Activated CD8-positive, alpha-beta T cell treated with anti-CD3 and anti-CD28 coated beads, Interleukin-2, amount 10 ng/mL, durations not matched to agents 7 days and 5 days (primary cell): Measurements from ENCODE around the gene SAMD11. TPM values are rescaled to one million over a fixed set of nuclear protein-coding genes. Genes with fewer than 3 reads are reported as not detected.

ENCODE experiments used
- ATAC-seq: fragments of 150-1000 bp; cut with Tn5 transposase; one replicate; pipeline ENCODE4 v1.10.0; 2021; ENCODE audit warnings: moderate library complexity
- CTCF ChIA-PET: fragments of 350-600 bp; sonication (Branson Sonifier 250); formaldehyde crosslinking; loops from one replicate; lab custom pipeline; 2021; ENCODE audit warnings: antibody characterized with exemption; lab: Charles Lee
- POLR2A ChIA-PET: fragments of 350-600 bp; sonication (Branson Sonifier 250); formaldehyde crosslinking; loops from one replicate; lab custom pipeline; 2021; ENCODE audit warnings: antibody characterized with exemption; lab: Charles Lee
- DNase-seq: peaks from one replicate; pipeline ENCODE4 v3.0.0-alpha.2; 2020
- H3K27ac Mint-ChIP-seq: one replicate; pipeline ENCODE4 v1.8.0; 2021; ENCODE audit warnings: mild to moderate bottlenecking, mixed read lengths
- H3K27me3 Mint-ChIP-seq: one replicate; pipeline ENCODE4 v1.8.0; 2021; ENCODE audit warnings: low read depth, mixed read lengths
- H3K36me3 Mint-ChIP-seq: one replicate; pipeline ENCODE4 v1.8.0; 2021; ENCODE audit warnings: low read depth, mixed read lengths
- H3K4me1 Mint-ChIP-seq: one replicate; pipeline ENCODE4 v1.8.0; 2021; ENCODE audit warnings: low read depth, mixed read lengths
- H3K4me3 Mint-ChIP-seq: one replicate; pipeline ENCODE4 v1.8.0; 2021; ENCODE audit warnings: mild to moderate bottlenecking, mixed read lengths
- H3K9me3 Mint-ChIP-seq: one replicate; pipeline ENCODE4 v1.8.0; 2022; ENCODE audit warnings: mixed read lengths; ENCODE audit not compliant: insufficient read depth
- total RNA-seq, 2 experiments: library from RNA; stranded (reverse); gene quantifications; one replicate each; pipeline ENCODE4 v1.2.3, GENCODE V29; 2021

The SAMD11 gene
- total RNA-seq, 2 experiments from 2014 or later, result not detected

GRCh38 chr1:920010-920409 is 3.7 kb upstream of the SAMD11 start:
- POLR2A ChIA-PET, result no interaction called here
- DNase-seq, result no peak
- H3K36me3 Mint-ChIP-seq, result no peaks in the 10 kb centered on the region
- H3K27me3 Mint-ChIP-seq, result peaks cover 34% of the 10 kb centered on the region
- no peak for ATAC-seq
- no peak overlapping the region for H3K4me3 Mint-ChIP-seq
- CTCF ChIA-PET, result interaction anchor here (1.1 to 1.3 kb wide), 2 partner anchors 9 to 15 kb away, joined by 3 to 5 read pairs; no protein-coding TSS in a partner anchor
- peaks cover 12% of the 10 kb centered on the region for H3K4me1 Mint-ChIP-seq
- no peaks in the 10 kb centered on the region for H3K9me3 Mint-ChIP-seq
- H3K27ac Mint-ChIP-seq, result no peak overlapping the region

GRCh38 chr1:920521-920920 is 3.2 kb upstream of the SAMD11 start:
- peaks cover 12% of the 10 kb centered on the region for H3K4me1 Mint-ChIP-seq
- CTCF ChIA-PET, result interaction anchor here (1.1 to 1.3 kb wide), 2 partner anchors 10 to 15 kb away, joined by 3 to 5 read pairs; no protein-coding TSS in a partner anchor

GRCh38 chr1:921011-921837 is 2.5 kb upstream of the SAMD11 start:
- ChIA-PET POLR2A (no interaction called here), CTCF (interaction anchor here (1.1 kb wide), 1 partner anchor 16 kb away, joined by 5 read pairs; no protein-coding TSS in a partner anchor)
- no peaks in the 10 kb centered on the region for H3K9me3 Mint-ChIP-seq
- H3K27me3 Mint-ChIP-seq, result peaks cover 42% of the 10 kb centered on the region
- ATAC-seq (peak; percentile 37), DNase-seq (no peak)
- no peak overlapping the region for H3K4me3 Mint-ChIP-seq
- H3K27ac Mint-ChIP-seq, result no peak overlapping the region
- H3K4me1 Mint-ChIP-seq, result peaks cover 18% of the 10 kb centered on the region
- H3K36me3 Mint-ChIP-seq, result no peaks in the 10 kb centered on the region

More at GRCh38 chr1:920521-920920, 3.2 kb upstream of the SAMD11 start:
- Mint-ChIP-seq H3K36me3 (no peaks in the 10 kb centered on the region), H3K27me3 (peaks cover 36% of the 10 kb centered on the region), H3K27ac (no peak overlapping the region), H3K9me3 (no peaks in the 10 kb centered on the region), H3K4me3 (no peak overlapping the region)
- POLR2A ChIA-PET, result no interaction called here
- ATAC-seq, result no peak
- DNase-seq, result no peak

GRCh38 chr1:923991-924655 is 400 bp downstream of the SAMD11 start:
- Mint-ChIP-seq H3K9me3 (no peaks in the 10 kb centered on the region), H3K27ac (no peak overlapping the region), H3K36me3 (no peaks in the 10 kb centered on the region), H3K4me3 (no peak overlapping the region), H3K4me1 (peaks cover 19% of the 10 kb centered on the region), H3K27me3 (peaks cover 51% of the 10 kb centered on the region)
- ATAC-seq (no peak), DNase-seq (no peak)
- ChIA-PET POLR2A (no interaction called here), CTCF (no interaction called here)

GRCh38 chr1:924656-925560 is 1.2 kb downstream of the SAMD11 start:
- Mint-ChIP-seq H3K27me3 (peaks cover 52% of the 10 kb centered on the region), H3K4me1 (peaks cover 19% of the 10 kb centered on the region)

GRCh38 chr1:925561-926421 is 2.1 kb downstream of the SAMD11 start:
- H3K36me3 Mint-ChIP-seq, result no peaks in the 10 kb centered on the region
- H3K27ac Mint-ChIP-seq, result no peak overlapping the region
- peaks cover 43% of the 10 kb centered on the region for H3K27me3 Mint-ChIP-seq
- ATAC-seq (no peak), DNase-seq (no peak)
- no peak overlapping the region for H3K4me3 Mint-ChIP-seq
- POLR2A ChIA-PET, result no interaction called here
- peaks cover 19% of the 10 kb centered on the region for H3K4me1 Mint-ChIP-seq
- no peaks in the 10 kb centered on the region for H3K9me3 Mint-ChIP-seq
- CTCF ChIA-PET, result no interaction called here

More at GRCh38 chr1:924656-925560, 1.2 kb downstream of the SAMD11 start:
- CTCF ChIA-PET, result no interaction called here
- POLR2A ChIA-PET, result no interaction called here
- H3K9me3 Mint-ChIP-seq, result no peaks in the 10 kb centered on the region
- ATAC-seq, result no peak
- H3K4me3 Mint-ChIP-seq, result no peak overlapping the region
- no peak overlapping the region for H3K27ac Mint-ChIP-seq
- no peaks in the 10 kb centered on the region for H3K36me3 Mint-ChIP-seq
- no peak for DNase-seq

GRCh38 chr1:927234-927633 is 3.5 kb downstream of the SAMD11 start:
- ATAC-seq, result no peak
- POLR2A ChIA-PET, result no interaction called here
- peaks cover 36% of the 10 kb centered on the region for H3K27me3 Mint-ChIP-seq

GRCh38 chr1:927748-928147 is 4.0 kb downstream of the SAMD11 start:
- ChIA-PET CTCF (no interaction called here), POLR2A (no interaction called here)
- H3K27ac Mint-ChIP-seq, result no peak overlapping the region
- H3K4me1 Mint-ChIP-seq, result peaks cover 17% of the 10 kb centered on the region
- peaks cover 32% of the 10 kb centered on the region for H3K27me3 Mint-ChIP-seq
- DNase-seq (no peak), ATAC-seq (no peak)
- no peak overlapping the region for H3K4me3 Mint-ChIP-seq
- H3K9me3 Mint-ChIP-seq, result no peaks in the 10 kb centered on the region
- no peaks in the 10 kb centered on the region for H3K36me3 Mint-ChIP-seq

More at GRCh38 chr1:927234-927633, 3.5 kb downstream of the SAMD11 start:
- no peak overlapping the region for H3K27ac Mint-ChIP-seq
- H3K4me1 Mint-ChIP-seq, result peaks cover 19% of the 10 kb centered on the region
- no peak overlapping the region for H3K4me3 Mint-ChIP-seq
- H3K9me3 Mint-ChIP-seq, result no peaks in the 10 kb centered on the region
- CTCF ChIA-PET, result no interaction called here
- DNase-seq, result no peak
- no peaks in the 10 kb centered on the region for H3K36me3 Mint-ChIP-seq

GRCh38 chr1:928825-929661 is 5.3 kb downstream of the SAMD11 start:
- H3K9me3 Mint-ChIP-seq, result no peaks in the 10 kb centered on the region
- no peak for ATAC-seq
- ChIA-PET CTCF (interaction anchor here (0.8 to 1.1 kb wide), 2 partner anchors 13 to 23 kb away, joined by 3 read pairs; no protein-coding TSS in a partner anchor), POLR2A (no interaction called here)
- peaks cover 12% of the 10 kb centered on the region for H3K4me1 Mint-ChIP-seq
- H3K36me3 Mint-ChIP-seq, result no peaks in the 10 kb centered on the region
- DNase-seq, result no peak
- H3K4me3 Mint-ChIP-seq, result no peak overlapping the region
- peaks cover 26% of the 10 kb centered on the region for H3K27me3 Mint-ChIP-seq
- H3K27ac Mint-ChIP-seq, result no peak overlapping the region
